ENCODE measurements around the gene ATP5IF1. TPM values are rescaled to one million over a fixed set of nuclear protein-coding genes. Genes with fewer than 3 reads are reported as not detected.
A peak's percentile ranks its signal among the peaks of the same experiment; 100 is the strongest.

Gene ATP5IF1
- 100 to 1,000 TPM; 259 to 345 TPM for total RNA-seq
- polyA plus RNA-seq (ENCODE audit: insufficient read depth, low read depth, low replicate concordance), result 702 TPM
- long read RNA-seq, donor 1, transcript ATP5IF1-202 (2 exons, 1,855 nt), result minor isoform, 13 of 160 reads
- long read RNA-seq, donor 1, transcript ATP5IF1-201 (3 exons, 494 nt), result major isoform, 142 of 160 reads
- long read RNA-seq, donor 1, partial matches to known transcripts, result 5 of 160 reads
- long read RNA-seq, donor 1, other reads (novel, unspliced or antisense), result 0 of 160 reads
- long read RNA-seq, donor 2, transcript ATP5IF1-202 (2 exons, 1,855 nt), result minor isoform, 8 of 89 reads
- long read RNA-seq, donor 2, transcript ATP5IF1-201 (3 exons, 494 nt), result major isoform, 72 of 89 reads
- long read RNA-seq, donor 2, partial matches to known transcripts, result 6 of 89 reads
- long read RNA-seq, donor 2, other reads (novel, unspliced or antisense), result 0 of 89 reads

DNA sequence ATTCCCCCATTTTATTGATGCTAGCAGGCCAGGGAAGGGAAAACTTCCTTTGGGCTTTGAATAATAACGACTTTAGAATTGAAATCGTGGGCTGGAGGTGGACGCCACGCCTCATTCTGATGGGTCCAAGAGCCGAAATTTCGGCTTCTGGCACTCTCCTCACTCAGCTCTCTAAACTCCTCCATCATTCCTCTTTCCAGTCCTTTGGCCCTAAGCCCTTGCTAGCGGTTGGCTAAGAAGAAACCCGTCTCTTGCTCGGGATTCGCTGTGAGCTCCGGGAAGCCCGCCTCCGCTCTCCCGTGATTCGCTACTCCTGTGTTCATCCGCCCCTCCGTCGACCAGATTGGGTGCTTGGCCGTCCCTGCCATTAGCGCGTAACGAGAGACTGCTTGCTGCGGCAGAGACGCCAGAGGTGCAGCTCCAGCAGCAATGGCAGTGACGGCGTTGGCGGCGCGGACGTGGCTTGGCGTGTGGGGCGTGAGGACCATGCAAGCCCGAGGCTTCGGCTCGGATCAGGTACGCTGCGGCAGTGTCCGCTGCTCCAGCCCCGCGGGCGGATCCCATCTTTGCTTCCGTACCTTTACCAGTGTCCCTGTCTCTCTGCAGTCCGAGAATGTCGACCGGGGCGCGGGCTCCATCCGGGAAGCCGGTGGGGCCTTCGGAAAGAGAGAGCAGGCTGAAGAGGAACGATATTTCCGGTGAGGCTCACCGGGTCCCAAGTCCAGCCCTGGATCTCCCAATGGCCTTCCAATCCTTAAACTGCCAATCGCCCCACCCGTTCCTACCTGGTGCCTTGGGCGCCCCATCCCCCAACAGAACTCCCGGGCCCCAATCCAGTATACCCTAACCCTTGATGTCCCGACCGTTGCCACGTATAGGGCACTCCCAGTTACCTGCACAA lies at the start of gene ATP5IF1:
ATP5IF1 (plus strand) TSS at position 370 of the 901 bp plus-strand sequence; CDS start at position 430, 60 bp downstream.
- Histone ChIP-seq H3K4me1 (peaks cover 9% of the 10 kb centered on the region), H3K4me3 (peak within 1 kb of the TSS; percentile 88 to 91), H3K9me3 (no peaks in the 10 kb centered on the region), H3K27me3 (no peaks in the 10 kb centered on the region), H3K27ac (peak within 1 kb of the TSS; percentile 74 to 89), H3K36me3 (ENCODE audit: low read depth, missing control alignments) (no peaks in the 10 kb centered on the region)
- TF ChIP-seq POLR2A (IDR thresholded peaks at IDR 0.05) (peak; percentile 83), CTCF (IDR thresholded peaks at IDR 0.05) (no peak)
- DNase-seq, result peak; percentile 99
- 0% methylated on average over 44 to 60 of the region's 60 CpGs for WGBS, 2 donors
- intact Hi-C loops (cut with DNase I; ENCODE audit: low total_unique reads), result no loop called here

DNA sequence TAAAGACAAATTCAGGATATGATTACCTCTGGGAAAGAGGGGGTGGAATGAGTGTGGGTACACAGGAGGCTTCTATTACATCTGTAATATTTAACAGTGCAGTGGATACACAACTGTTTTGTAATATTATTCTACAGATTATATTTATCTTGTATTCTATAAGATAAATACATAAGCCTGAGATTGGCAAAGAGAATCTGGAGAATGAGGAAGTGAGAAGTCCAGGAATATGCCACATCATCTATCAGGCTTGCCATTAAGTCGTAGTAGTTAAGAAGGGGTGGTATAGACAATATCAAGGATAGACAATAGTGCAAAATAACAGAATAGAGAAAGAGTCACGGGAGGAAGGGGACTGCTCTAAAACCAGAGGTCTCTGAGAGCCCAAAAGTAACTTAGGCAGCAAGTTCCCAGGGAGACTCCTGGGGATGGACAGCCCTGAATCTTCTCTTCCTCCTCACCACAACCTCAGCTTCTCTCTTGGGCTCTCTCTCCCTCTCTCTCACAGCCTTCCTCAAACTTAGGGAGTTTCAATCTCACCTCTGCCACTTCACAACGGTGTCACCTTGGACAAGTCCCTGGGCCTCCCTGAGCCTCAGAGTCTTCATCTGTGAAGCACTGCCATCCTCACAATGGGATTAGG lies 45.5 kb upstream of the ATP5IF1 start:
- no peak overlapping the region for H3K27ac ChIP-seq
- peaks cover 9% of the 10 kb centered on the region for H3K4me1 ChIP-seq
- H3K27me3 ChIP-seq, result no peaks in the 10 kb centered on the region
- no peaks in the 10 kb centered on the region for H3K36me3 ChIP-seq (ENCODE audit: low read depth, missing control alignments)
- H3K9me3 ChIP-seq, result no peaks in the 10 kb centered on the region
- 80 to 82% methylated on average over 3 of the region's 3 CpGs for WGBS, 2 donors
- DNase-seq, result no peak
- TF ChIP-seq CTCF (IDR thresholded peaks at IDR 0.05) (no peak), POLR2A (IDR thresholded peaks at IDR 0.05) (no peak)
- H3K4me3 ChIP-seq, result no peak overlapping the region
- intact Hi-C loops (cut with DNase I; ENCODE audit: low total_unique reads), result no loop called here

DNA sequence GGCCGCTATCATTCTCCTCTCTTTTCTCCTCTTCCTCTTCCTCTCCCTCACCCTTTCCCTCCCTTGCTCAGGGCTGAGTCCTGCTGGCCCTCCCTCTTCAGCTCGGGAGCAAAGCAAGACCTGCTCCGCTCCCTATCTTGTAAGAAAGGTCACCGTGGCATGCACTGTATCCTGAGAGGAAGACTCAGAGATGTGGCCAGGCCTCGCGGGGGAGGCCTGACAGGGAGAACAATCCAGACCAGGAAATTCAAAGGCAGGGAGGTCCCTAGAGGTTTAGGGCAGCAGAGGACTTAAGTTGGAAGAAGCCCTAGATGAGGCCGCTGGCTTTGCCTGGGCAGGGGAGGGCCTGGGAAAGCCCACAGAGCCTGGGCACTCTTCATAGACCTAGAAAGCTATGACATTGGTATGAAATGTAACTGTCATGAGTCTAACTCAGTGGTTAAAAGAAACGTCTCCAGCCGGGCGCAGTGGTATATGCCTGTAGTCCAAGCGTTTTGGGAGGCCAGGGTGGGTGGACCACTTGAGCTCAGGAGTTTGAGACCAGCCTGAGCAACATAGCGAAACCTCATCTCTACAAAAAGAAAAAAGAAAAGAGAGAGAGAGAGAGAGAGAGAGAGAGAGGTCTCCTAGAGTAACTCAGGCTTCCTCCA lies 44.8 kb upstream of the ATP5IF1 start:
- intact Hi-C loops (cut with DNase I; ENCODE audit: low total_unique reads), result no loop called here
- H3K4me3 ChIP-seq, result no peak overlapping the region
- H3K4me1 ChIP-seq, result peaks cover 9% of the 10 kb centered on the region
- no peak for DNase-seq
- no peaks in the 10 kb centered on the region for H3K36me3 ChIP-seq (ENCODE audit: low read depth, missing control alignments)
- 59 to 63% methylated on average over 12 of the region's 12 CpGs for whole genome bisulfite sequencing, 2 donors
- H3K27me3 ChIP-seq, result no peaks in the 10 kb centered on the region
- TF ChIP-seq CTCF (IDR thresholded peaks at IDR 0.05) (no peak), POLR2A (IDR thresholded peaks at IDR 0.05) (no peak)
- H3K27ac ChIP-seq, result no peak overlapping the region
- H3K9me3 ChIP-seq, result no peaks in the 10 kb centered on the region

- 77 to 85% methylated on average over 5 to 8 of the region's 8 CpGs for WGBS, 2 donors
- no peaks in the 10 kb centered on the region for H3K36me3 ChIP-seq (ENCODE audit: low read depth, missing control alignments)
- no peak overlapping the region for H3K4me3 ChIP-seq
- H3K27ac ChIP-seq, result no peak overlapping the region
- H3K27me3 ChIP-seq, result no peaks in the 10 kb centered on the region
- H3K9me3 ChIP-seq, result no peaks in the 10 kb centered on the region
- no peak for DNase-seq
- TF ChIP-seq CTCF (IDR thresholded peaks at IDR 0.05) (no peak), POLR2A (IDR thresholded peaks at IDR 0.05) (no peak)
- intact Hi-C loops (cut with DNase I; ENCODE audit: low total_unique reads), result no loop called here
- H3K4me1 ChIP-seq, result peaks cover 9% of the 10 kb centered on the region
Observed at GRCh38 chr1:28193701-28194161, 42.2 kb upstream of the ATP5IF1 start.
